Upper lobe of left lung (tissue), 4 donors: Measurements from ENCODE around the gene LAMC1.

Experiments used
- CTCF ChIP-seq, 6 experiments: fragments of 450-650 bp in 4 of 6; fragments of 200-600 bp in 2 of 6; sonication (generic) in 2 of 6; IDR thresholded peaks; one replicate each; pipeline ENCODE4 v1.5.1; 2016 to 2019; ENCODE audit warnings: antibody characterized with exemption in 6 of 6
- POLR2AphosphoS5 ChIP-seq, 2 donors: sonication (generic); formaldehyde crosslinking; IDR thresholded peaks; one replicate each; pipeline ENCODE4 v1.5.1; 2017; ENCODE audit warnings: antibody characterized with exemption in 2 of 2

- no peak for TF ChIP-seq CTCF (IDR thresholded peaks at IDR 0.05)
- TF ChIP-seq POLR2AphosphoS5 (IDR thresholded peaks at IDR 0.05): no peak
These were observed 114.6 kb downstream of the LAMC1 start for GRCh38 chr1:183137782-183138181.
